Psoas muscle (tissue), 8 donors: ENCODE measurements around the gene SPP2. TPM values are rescaled to one million over a fixed set of nuclear protein-coding genes. Genes with fewer than 3 reads are reported as not detected.

Experiments
- ATAC-seq, 4 donors: fragments of 200-7000 bp; cut with Tn5 transposase; one replicate each; pipeline ENCODE4 v1.9.1; 2020; ENCODE audit warnings: moderate library complexity in 3 of 4, mild to moderate bottlenecking in 2 of 4
- DNase-seq, 2 donors: peaks; one replicate each; pipeline ENCODE4 v3.0.0-alpha.2; 2020
- H3K27ac ChIP-seq: fragments of 200-600 bp; one replicate; pipeline ENCODE4 v1.8.0; 2022
- H3K27me3 ChIP-seq, 3 donors: fragments of 200-600 bp in 1 of 3; one replicate each; pipeline versions ENCODE4 v1.6.1 to v1.8.0; 2013 to 2022; ENCODE audit warnings: low read length in 2 of 3, mild to moderate bottlenecking in 2 of 3, moderate library complexity in 1 of 3; ENCODE audit not compliant: insufficient read depth in 3 of 3
- H3K36me3 ChIP-seq, 2 donors: fragments of 200-600 bp in 1 of 2; one replicate each; pipeline versions ENCODE4 v1.6.1 to v1.8.0; 2013 to 2022; ENCODE audit warnings: low read depth in 1 of 2, mild to moderate bottlenecking in 1 of 2, moderate library complexity in 1 of 2; ENCODE audit not compliant: insufficient read depth in 1 of 2
- H3K4me1 ChIP-seq: fragments of 200-600 bp; one replicate; pipeline ENCODE4 v1.8.0; 2022
- H3K4me3 ChIP-seq: fragments of 200-600 bp; one replicate; pipeline ENCODE4 v1.8.0; 2022; ENCODE audit warnings: mild to moderate bottlenecking
- H3K9me3 ChIP-seq: fragments of 200-600 bp; one replicate; pipeline ENCODE4 v1.8.0; 2022
- CTCF ChIP-seq: fragments of 200-600 bp; IDR thresholded peaks from one replicate; pipeline ENCODE4 v1.8.0; 2022; ENCODE audit warnings: antibody characterized with exemption
- WGBS, 3 donors: extraction: QIAGEN DNeasy Blood & Tissue Kit; methylation state at CpG; one replicate each; pipeline versions ENCODE4 v1.1.6 to v1.1.7; 2013; 5-methylcytosine and 5-hydroxymethylcytosine counted together
- intact Hi-C, 2 donors: fragments of 100-400 bp; cut with DNase I; formaldehyde crosslinking; loops; one replicate each; pipeline versions ENCODE4 v1.11.0 to v1.14.2; 2022
- long read RNA-seq, 2 donors: library from polyadenylated mRNA; unstranded; transcript quantifications; one replicate each; pipeline ENCODE4 v2.0.0, GENCODE V29; 2021
- polyA plus RNA-seq, 3 donors: library from polyadenylated mRNA; stranded (reverse); fragments of 200-250 nt; gene quantifications; one replicate each; pipeline ENCODE4 v1.2.3, GENCODE V29; 2013
- total RNA-seq, 4 donors: library from RNA; stranded (reverse); fragmentation: NEBNext Ultra II Directional in 2 of 4; extraction: Animal tissue kit (Norgen Biotek cat#: 25700) in 2 of 4; gene quantifications; one replicate each; pipeline versions ENCODE4 v1.2.1 to v1.2.4, GENCODE V29; 2021 to 2023
- donor health status: healthy with polysubstance abuse.
- donor health status: DM: no; HTN: no; CAD: no; lungs with moderate emphysema.
- donor health status: Bipolar disorder and iron deficiency.
- donor health status: healthy.
- donor health status: DM: yes; HTN: yes; CAD: no.
- donor health status: DM: no; HTN: no; CAD: no.
- donor health status: DM: no; HTN: no; CAD: no.
- donor health status: DM: yes; HTN: yes; CAD: no.

Gene SPP2
- total RNA-seq (not detected), polyA plus RNA-seq (not detected)
- long read RNA-seq, donor 1 = 0 reads
- long read RNA-seq, donor 2 = 0 reads

GRCh38 chr2:234050455-234051135, at the start of gene SPP2:
Gene SPP2, plus strand, starts transcription at chr2:234050702. Its CDS starts 85 bp downstream, at chr2:234050787.
- Histone ChIP-seq H3K9me3 (no peaks in the 10 kb centered on the region), H3K4me1 (no peaks in the 10 kb centered on the region), H3K27ac (no peak within 1 kb of the TSS), H3K36me3 (no peaks in the 10 kb centered on the region), H3K4me3 (no peak within 1 kb of the TSS), H3K27me3 (no peaks in the 10 kb centered on the region)
- TF ChIP-seq CTCF = no peak
- intact Hi-C loops = no loop called here
- ATAC-seq = no peak
- WGBS, 3 donors = 83 to 89% (median 85%) methylated on average over 9 of the region's 9 CpGs
- DNase-seq = no peak

GRCh38 chr2:234001380-234002160, 48.9 kb upstream of the SPP2 start:
- Histone ChIP-seq H3K36me3 (no peaks in the 10 kb centered on the region), H3K9me3 (no peaks in the 10 kb centered on the region), H3K27ac (no peak overlapping the region), H3K27me3 (no peaks in the 10 kb centered on the region), H3K4me1 (no peaks in the 10 kb centered on the region), H3K4me3 (no peak overlapping the region)
- 65 to 73% (median 71%) methylated on average over 8 of the region's 8 CpGs for WGBS, 3 donors
- DNase-seq (no peak), ATAC-seq (no peak)
- intact Hi-C loops = no loop called here
- TF ChIP-seq CTCF = no peak

- H3K27ac ChIP-seq = no peak overlapping the region
- DNase-seq = no peak
- WGBS, 3 donors = 78 to 85% (median 83%) methylated on average over 4 of the region's 4 CpGs
- H3K9me3 ChIP-seq = no peaks in the 10 kb centered on the region
- no peak for TF ChIP-seq CTCF
- intact Hi-C loops = no loop called here
- no peak for ATAC-seq
- no peaks in the 10 kb centered on the region for H3K4me1 ChIP-seq
- no peaks in the 10 kb centered on the region for H3K27me3 ChIP-seq
- no peaks in the 10 kb centered on the region for H3K36me3 ChIP-seq
- no peak overlapping the region for H3K4me3 ChIP-seq
Measured at GRCh38 chr2:234002281-234002680, 48.2 kb upstream of the SPP2 start.

- Histone ChIP-seq H3K4me1 (no peaks in the 10 kb centered on the region), H3K9me3 (no peaks in the 10 kb centered on the region), H3K36me3 (no peaks in the 10 kb centered on the region), H3K27me3 (no peaks in the 10 kb centered on the region), H3K27ac (no peak overlapping the region), H3K4me3 (no peak overlapping the region)
- TF ChIP-seq CTCF = no peak
- ATAC-seq = peak in 1 of 4 donors; percentile 46
- WGBS, 3 donors = 16 to 26% (median 18%) methylated on average over 8 of the region's 8 CpGs
- intact Hi-C loops = no loop called here
- peak; percentile 53 to 60 for DNase-seq
Measured at GRCh38 chr2:234003972-234004617, 46.4 kb upstream of the SPP2 start.
